Testis (tissue), 3 donors: ENCODE measurements around the gene CORIN. TPM values are rescaled to one million over a fixed set of nuclear protein-coding genes. Genes with fewer than 3 reads are reported as not detected.
"Not testable (repeated sequence)": the region's sequence is repeated elsewhere in the genome, so short reads cannot be mapped to it uniquely, and the experiment has no call there.

Experiments
- DNase-seq: peaks from one replicate; pipeline ENCODE4 v3.0.0-alpha.2; 2019
- H3K27ac ChIP-seq, 2 donors: fragments of 200-600 bp; sonication (generic); one replicate each; pipeline ENCODE4 v1.5.1; 2019
- H3K27me3 ChIP-seq: fragments of 200-600 bp; sonication (generic); one replicate; pipeline ENCODE4 v1.5.1; 2019
- H3K36me3 ChIP-seq: fragments of 200-600 bp; sonication (generic); one replicate; pipeline ENCODE4 v1.5.1; 2017; ENCODE audit warnings: low read depth; ENCODE audit errors: missing control alignments
- H3K4me1 ChIP-seq: fragments of 200-600 bp; sonication (generic); one replicate; pipeline ENCODE4 v1.5.1; 2019
- H3K4me3 ChIP-seq, 2 donors: fragments of 200-600 bp; sonication (generic); one replicate each; pipeline ENCODE4 v1.5.1; 2017 to 2019
- H3K9me3 ChIP-seq: fragments of 200-600 bp; sonication (generic); one replicate; pipeline ENCODE4 v1.5.1; 2017
- CTCF ChIP-seq, 3 experiments: fragments of 450-650 bp in 2 of 3; fragments of 200-600 bp in 1 of 3; sonication (generic) in 1 of 3; IDR thresholded peaks; one replicate each; pipeline ENCODE4 v1.5.1; 2016 to 2019; ENCODE audit warnings: antibody characterized with exemption in 3 of 3, mild to moderate bottlenecking in 2 of 3, moderate library complexity in 1 of 3
- POLR2A ChIP-seq: fragments of 450-650 bp; IDR thresholded peaks from one replicate; pipeline ENCODE4 v1.6.1; 2017; ENCODE audit warnings: antibody characterized with exemption, mild to moderate bottlenecking, moderate library complexity
- WGBS, 2 donors: methylation state at CpG; one replicate each; pipeline ENCODE4 v1.1.5; 2018; 5-methylcytosine and 5-hydroxymethylcytosine counted together
- intact Hi-C: fragments of 100-400 bp; cut with DNase I; formaldehyde crosslinking; loops from one replicate; pipeline ENCODE4 v1.15.1; 2023; ENCODE audit warnings: low total_unique reads
- polyA plus RNA-seq: library from polyadenylated mRNA; stranded (reverse); fragments of 350-450 nt; fragmentation: Illumina TruSeq; extraction: RNeasy Lipid Tissue Mini Kit (QIAGEN cat#74804); gene quantifications from one replicate; pipeline ENCODE4 v1.2.3, GENCODE V29; 2014; ENCODE audit warnings: low read depth, low replicate concordance; ENCODE audit not compliant: insufficient read depth
- total RNA-seq, 2 donors: library from RNA; depleted of rRNA; stranded (reverse); fragments of >200 nt; gene quantifications; one replicate each; pipeline ENCODE4 v1.2.3, GENCODE V29; 2016

Gene CORIN
- total and polyA plus RNA-seq, 3 donors from 2014 or later: 4.6 to 6.1 (median 4.7) TPM

GRCh38 chr4:47774079-47774478 lies 63.8 kb downstream of the CORIN start:
- TF ChIP-seq CTCF (IDR thresholded peaks at IDR 0.05) (no peak), POLR2A (no peak)
- intact Hi-C loops: no loop called here
- no peak overlapping the region for H3K4me3 ChIP-seq
- WGBS, 2 donors: 66 to 69% methylated on average over 6 of the region's 6 CpGs
- DNase-seq: no peak
- H3K36me3 ChIP-seq: no peaks in the 10 kb centered on the region
- H3K9me3 ChIP-seq: no peaks in the 10 kb centered on the region
- H3K27me3 ChIP-seq: no peaks in the 10 kb centered on the region
- H3K4me1 ChIP-seq: no peaks in the 10 kb centered on the region
- H3K27ac ChIP-seq: no peak overlapping the region

GRCh38 chr4:47771020-47771419 lies 66.8 kb downstream of the CORIN start:
- H3K9me3 ChIP-seq: no peaks in the 10 kb centered on the region
- DNase-seq: no peak
- H3K27ac ChIP-seq: no peak overlapping the region
- 60 to 68% methylated on average over 1 of the region's 1 CpG for WGBS, 2 donors
- no peaks in the 10 kb centered on the region for H3K36me3 ChIP-seq
- intact Hi-C loops: no loop called here
- no peak overlapping the region for H3K4me3 ChIP-seq
- H3K27me3 ChIP-seq: no peaks in the 10 kb centered on the region
- no peaks in the 10 kb centered on the region for H3K4me1 ChIP-seq
- TF ChIP-seq CTCF (IDR thresholded peaks at IDR 0.05): no peak
- TF ChIP-seq POLR2A: no peak

DNA sequence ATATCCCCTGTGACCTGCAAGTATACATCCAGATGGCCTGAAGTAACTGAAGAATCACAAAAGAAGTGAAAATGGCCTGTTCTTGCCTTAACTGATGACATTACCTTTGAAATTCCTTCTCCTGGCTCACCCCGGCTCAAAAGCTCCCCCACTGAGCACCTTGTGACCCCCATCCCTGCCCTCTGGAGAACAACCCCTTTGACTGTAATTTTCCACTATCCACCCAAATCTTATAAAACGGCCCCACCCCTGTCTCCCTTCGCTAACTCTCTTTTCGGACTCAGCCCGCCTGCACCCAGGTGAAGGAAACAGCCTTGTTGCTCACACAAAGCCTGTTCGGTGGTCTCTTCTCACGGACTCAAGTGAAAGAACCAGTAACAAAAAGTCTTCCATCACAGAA lies 69.9 kb downstream of the CORIN start:
- H3K27me3 ChIP-seq, H3K4me3 ChIP-seq, H3K4me1 ChIP-seq, H3K27ac ChIP-seq, intact Hi-C loops, DNase-seq, H3K9me3 ChIP-seq, H3K36me3 ChIP-seq: not testable (repeated sequence)
- 91 to 92% methylated on average over 7 of the region's 7 CpGs for WGBS, 2 donors

DNA sequence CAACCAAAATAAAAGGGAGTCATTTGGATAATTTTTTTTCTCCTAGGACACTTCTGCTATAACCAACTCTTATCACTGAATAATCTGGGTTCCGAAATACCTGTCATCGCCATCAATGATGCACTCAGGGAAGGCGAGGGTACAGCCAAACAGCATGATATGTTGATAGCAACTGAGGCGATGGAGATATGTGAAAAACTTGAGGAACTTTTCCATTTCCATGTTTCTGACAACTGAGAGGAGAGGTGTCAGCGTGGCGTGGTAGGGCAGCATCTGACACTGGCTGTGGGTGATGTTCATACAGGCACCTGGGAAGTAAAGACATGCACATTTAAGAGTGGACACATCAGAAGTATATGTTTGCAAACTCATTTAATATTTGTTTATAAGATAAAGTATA lies 74.6 kb downstream of the CORIN start:
- Histone ChIP-seq H3K36me3 (no peaks in the 10 kb centered on the region), H3K4me3 (no peak overlapping the region), H3K4me1 (no peaks in the 10 kb centered on the region), H3K9me3 (no peaks in the 10 kb centered on the region), H3K27me3 (no peaks in the 10 kb centered on the region), H3K27ac (no peak overlapping the region)
- TF ChIP-seq CTCF (IDR thresholded peaks at IDR 0.05) (no peak), POLR2A (no peak)
- intact Hi-C loops: no loop called here
- no peak for DNase-seq
- WGBS, 2 donors: 92 to 93% methylated on average over 6 of the region's 6 CpGs

DNA sequence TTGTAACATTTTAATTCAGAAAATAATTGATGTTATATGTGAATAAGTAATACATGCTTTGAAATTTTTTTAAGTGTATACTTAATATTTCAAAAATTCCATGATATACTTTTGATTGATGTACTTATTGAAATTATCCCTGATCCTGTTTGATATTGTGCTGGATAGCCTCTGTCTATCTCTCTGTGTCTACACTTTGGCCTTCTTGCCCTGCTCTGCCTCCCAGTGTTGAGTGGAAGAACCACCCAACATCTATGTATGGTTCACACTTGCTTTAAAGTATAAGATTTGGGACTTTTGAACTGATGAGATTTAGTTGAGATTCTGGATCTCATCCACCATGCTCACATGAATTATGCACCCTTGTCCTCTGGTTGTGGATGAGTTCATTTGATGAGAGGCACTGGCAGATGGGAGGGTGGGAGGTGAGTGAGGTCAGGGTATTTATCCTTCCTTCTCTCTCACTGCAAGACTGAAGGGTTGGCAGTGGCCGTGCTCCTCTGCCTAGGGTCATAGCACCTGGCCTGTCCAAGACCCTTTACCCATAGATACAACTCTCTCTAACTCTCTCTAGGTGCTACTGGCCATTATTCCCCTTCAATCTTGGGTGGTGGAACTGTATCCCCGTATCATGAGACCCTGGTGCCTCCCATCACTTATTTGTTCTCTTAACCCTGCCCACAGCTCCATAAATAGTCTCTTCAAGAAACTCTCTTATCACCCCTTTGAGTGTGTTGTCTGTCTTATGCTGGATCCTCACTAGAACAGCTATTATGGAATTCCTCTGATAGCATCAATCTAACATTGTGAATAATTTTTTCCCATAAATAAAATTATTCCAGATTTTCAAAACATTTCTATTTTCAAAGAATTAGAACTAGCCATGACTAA lies 75.2 kb downstream of the CORIN start:
- WGBS, 2 donors: 73 to 85% methylated on average over 2 of the region's 2 CpGs
- H3K4me1 ChIP-seq: no peaks in the 10 kb centered on the region
- H3K9me3 ChIP-seq: no peaks in the 10 kb centered on the region
- no peak overlapping the region for H3K4me3 ChIP-seq
- TF ChIP-seq POLR2A (no peak), CTCF (IDR thresholded peaks at IDR 0.05) (no peak)
- no peaks in the 10 kb centered on the region for H3K36me3 ChIP-seq
- no peak for DNase-seq
- H3K27me3 ChIP-seq: no peaks in the 10 kb centered on the region
- no peak overlapping the region for H3K27ac ChIP-seq
- intact Hi-C loops: no loop called here

DNA sequence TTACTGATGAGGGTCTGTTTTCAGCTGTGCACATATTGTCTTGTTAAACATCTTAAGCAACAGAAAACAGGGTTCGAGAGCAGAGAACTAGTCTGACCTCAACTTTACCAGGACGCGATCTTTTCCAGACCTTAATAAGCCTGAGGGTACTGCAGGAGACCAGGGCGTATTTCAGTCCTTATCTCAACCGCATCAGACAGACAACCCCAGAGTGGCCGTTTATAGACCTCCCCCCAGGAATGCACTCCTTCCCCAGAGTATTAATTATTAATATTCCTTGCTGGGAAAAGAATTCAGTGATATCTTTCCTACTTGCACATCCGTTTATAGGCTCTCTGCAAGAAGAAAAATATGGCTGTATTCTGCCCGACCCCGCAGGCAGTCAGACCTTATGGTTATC lies 84.6 kb downstream of the CORIN start:
- H3K9me3 ChIP-seq, H3K36me3 ChIP-seq, H3K27ac ChIP-seq, intact Hi-C loops, H3K4me3 ChIP-seq, H3K4me1 ChIP-seq, H3K27me3 ChIP-seq, DNase-seq: not testable (repeated sequence)
- 86 to 90% methylated on average over 9 of the region's 9 CpGs for WGBS, 2 donors
